NCI-H82 (cell line): Measurements from ENCODE around the gene DISC1.
"Not testable (repeated sequence)": the region's sequence is repeated elsewhere in the genome, so short reads cannot be mapped to it uniquely, and the experiment has no call there.

Experiments
- DNase-seq: peaks from one replicate; lab custom pipeline; 2025; lab: John Stamatoyannopoulos, UW

The DISC1 gene

DNA sequence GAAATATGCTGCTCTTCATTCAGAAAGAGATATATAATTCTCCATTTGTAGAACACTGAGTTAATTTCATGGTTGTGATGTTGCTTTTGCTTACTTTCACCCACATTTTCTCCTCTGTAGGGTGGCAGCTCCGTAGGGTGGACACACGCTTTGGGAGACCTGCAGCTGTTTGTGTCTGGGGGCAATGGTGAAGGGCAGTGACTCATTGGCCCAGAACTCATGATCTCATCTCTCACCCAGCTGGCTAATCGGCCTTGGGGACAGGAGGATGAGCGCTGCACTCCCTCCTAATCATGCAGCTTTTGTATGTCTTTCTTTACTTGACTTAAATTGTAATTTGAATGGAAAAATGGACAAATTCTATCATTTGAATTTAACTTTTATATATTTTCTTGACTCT is 9.6 kb downstream of the DISC1 start:
- DNase-seq = peak; percentile 91

DNA sequence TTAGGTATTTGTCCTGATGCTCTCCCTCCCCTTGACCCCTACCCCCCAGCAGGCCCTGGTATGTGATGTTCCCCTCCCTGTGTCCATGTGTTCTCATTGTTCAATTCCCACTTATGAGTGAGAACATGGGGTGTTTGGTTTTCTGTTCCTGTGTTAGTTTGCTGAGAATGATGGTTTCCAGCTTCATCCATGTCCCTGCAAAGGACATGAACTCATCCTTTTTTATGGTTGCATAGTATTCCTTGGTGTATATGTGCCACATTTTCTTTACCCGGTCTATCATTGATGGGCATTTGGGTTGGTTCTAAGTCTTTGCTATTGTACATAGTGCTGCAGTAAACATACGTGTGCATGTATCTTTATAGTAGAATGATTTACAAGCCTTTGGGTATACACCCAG is 10.3 kb downstream of the DISC1 start:
- DNase-seq = not testable (repeated sequence)

DNA sequence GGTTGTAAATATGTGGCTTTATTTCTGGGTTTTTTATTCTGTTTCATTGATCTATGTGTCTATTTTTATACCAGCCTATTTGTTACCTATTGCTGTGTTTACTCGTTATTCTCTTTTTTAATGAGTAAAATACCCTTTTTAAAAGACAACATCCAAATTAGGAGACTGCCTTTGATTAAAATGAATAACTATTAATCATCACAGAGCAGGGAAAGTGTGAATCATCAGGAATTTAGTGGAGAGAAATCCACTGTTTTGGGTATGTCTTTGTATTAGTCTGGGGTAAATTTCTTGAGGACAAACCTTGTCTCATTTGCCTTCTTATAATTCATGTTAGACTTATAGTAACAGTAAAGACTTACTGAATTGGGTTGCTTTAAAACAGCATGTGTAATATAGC is 12.1 kb downstream of the DISC1 start:
- no peak for DNase-seq

DNA sequence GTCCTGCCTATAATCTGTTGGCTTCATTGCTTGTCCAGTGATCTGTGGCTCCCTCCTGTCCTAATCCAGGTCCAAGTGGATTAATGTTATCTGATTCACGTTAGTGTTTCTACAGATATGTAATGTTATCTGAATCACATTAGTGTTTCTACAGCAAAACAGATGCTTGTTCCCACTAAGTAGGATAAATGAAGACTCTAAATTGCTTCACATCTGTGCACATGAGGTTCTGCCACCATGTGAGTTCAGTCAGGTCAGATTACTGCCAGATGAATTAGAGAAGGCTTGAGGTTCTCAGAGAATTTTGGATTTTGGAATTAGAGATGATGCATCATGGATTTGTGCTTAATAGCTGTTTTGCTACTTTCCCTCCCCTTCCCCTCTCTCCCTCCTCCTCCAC is 13.2 kb downstream of the DISC1 start:
- DNase-seq = peak; percentile 99

DNA sequence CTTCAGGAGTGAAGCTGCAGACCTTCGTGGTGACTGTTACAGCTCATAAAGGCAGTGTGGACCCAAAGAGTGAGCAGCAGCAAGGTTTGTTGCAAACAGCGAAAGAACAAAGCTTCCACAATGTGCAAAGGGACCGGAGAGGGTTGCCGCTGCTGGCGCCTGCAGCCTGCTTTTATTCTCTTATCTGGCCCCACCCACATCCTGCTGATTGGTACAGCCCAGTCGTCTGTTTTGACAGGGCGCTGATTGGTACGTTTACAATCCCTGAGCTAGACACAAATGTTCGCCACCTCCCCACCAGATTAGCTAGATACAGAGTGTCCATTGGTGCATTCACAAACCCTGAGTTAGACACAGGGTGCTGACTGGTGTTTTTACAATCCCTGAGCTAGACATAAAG is 14.9 kb downstream of the DISC1 start:
- DNase-seq = not testable (repeated sequence)

DNA sequence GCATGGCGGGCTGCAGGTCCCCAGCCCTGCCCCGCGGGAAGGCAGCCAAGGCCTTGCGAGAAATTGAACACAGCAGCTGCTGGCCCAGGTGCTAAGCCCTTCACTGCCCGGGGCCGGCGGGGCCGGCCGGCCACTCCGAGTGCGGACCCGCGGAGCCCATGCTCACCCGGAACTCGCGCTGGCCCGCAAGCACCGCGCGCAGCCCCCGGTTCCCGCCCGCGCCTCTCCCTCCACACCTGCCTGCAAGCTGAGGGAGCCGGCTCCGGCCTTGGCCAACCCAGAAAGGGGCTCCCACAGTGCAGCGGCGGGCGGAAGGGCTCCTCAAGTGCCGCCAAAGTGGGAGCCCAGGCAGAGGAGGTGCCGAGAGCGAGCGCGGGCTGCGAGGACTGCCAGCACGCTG is 15.5 kb downstream of the DISC1 start:
- not testable (repeated sequence) for DNase-seq

DNA sequence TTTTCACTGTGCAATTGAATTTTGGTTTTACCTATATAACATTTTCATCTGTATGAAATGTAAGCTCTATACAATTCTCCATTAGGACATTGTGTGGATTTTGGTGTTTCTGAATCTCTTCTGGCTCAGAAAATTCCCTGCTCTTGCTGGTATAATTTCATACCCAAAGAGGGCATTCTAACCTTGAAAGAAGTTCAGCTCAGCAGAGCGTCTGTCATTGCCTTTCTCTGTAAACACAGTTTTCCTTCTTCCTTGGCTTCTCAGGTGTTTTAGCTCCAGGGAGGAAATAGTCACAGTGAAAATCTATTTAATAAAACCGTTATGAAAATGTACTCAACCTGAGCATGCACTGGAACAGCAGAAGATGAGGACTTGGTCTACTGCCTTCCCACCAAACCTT is 16.0 kb downstream of the DISC1 start:
- DNase-seq = no peak

DNA sequence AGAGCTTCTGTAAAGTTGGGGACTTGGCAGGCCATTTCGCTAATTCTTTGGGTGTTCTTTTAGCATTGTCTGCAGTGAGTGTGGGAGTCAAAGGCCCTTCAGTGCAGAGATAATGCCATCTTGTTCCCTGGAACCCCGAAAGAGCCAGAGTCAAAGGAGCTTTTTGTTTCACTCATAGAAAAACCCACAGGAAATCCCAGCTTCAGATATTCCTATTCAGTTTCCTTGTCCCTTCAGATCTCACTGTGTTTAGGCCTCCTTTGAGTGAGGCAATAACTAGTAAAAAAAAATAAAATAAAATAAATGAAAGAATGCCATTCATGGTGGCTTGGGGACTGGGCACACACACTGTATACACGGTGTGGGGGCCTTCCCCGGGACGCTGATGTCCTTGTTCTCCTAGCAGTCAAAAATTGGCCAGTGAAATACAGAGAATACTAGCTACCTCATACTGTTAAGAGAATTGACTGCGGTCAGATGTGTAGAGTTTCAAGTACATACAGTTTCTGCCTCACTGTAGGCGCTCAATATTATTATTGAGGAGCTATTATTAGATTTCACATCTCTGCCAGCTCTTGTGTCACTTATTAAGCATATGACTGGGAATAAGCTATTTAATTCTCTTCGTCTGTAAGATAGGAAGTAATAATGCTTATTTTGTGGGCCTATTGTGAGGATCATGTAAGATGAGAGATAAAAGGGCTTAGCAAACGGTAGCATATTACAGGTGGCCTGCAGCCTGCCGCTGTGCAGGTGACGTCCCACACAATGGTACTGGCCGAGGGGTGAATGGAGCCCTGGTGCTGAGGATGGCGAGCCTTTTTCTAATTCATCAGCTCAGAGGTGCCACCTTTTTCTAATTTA is 16.7 kb downstream of the DISC1 start:
- no peak for DNase-seq

DNA sequence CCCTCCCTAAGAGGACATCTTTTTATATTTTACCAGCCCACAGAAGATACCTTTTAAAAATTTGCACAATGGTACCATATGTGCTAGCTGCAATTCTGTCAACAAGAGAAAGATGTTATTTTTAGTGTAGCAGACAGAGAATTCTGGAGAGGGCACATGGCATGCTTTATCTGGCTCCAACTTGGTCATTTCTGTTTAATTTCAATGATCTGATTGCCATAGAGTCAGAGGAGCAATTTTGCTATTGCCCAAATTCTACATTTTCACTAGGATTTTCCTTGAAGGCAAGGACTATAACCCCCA is 17.3 kb downstream of the DISC1 start:
- no peak for DNase-seq

DNA sequence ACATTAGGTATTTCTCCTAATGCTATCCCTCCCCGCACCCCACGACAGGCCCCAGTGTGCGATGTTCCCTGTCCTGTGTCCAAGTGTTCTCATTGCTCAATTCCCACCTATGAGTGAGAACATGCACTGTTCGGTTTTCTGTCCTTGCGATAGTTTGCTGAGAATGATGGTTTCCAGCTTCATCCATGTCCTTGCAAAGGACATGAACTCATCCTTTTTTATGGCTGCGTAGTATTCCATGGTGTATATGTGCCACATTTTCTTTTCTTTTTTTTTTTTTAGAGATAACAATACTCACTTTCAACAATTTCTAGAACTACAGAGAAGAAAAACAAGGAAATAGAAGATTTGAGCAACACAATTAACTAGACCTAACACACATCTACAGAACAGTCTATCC is 19.0 kb downstream of the DISC1 start:
- DNase-seq = not testable (repeated sequence)

DNA sequence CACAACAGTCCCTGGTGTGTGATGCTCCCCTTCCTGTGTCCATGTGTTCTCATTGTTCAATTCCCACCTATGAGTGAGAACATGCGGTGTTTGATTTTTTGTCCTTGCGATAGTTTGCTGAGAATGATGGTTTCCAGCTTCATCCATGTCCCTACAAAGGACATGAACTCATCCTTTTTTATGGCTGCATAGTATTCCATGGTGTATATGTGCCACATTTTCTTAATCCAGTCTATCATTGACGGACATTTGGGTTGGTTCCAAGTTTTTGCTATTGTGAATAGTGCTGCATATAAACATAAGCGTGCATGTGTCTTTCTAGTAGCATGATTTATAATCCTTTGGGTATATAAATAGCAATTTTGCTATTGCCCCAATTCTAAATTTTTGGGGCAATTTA is 19.6 kb downstream of the DISC1 start:
- DNase-seq = not testable (repeated sequence)

DNA sequence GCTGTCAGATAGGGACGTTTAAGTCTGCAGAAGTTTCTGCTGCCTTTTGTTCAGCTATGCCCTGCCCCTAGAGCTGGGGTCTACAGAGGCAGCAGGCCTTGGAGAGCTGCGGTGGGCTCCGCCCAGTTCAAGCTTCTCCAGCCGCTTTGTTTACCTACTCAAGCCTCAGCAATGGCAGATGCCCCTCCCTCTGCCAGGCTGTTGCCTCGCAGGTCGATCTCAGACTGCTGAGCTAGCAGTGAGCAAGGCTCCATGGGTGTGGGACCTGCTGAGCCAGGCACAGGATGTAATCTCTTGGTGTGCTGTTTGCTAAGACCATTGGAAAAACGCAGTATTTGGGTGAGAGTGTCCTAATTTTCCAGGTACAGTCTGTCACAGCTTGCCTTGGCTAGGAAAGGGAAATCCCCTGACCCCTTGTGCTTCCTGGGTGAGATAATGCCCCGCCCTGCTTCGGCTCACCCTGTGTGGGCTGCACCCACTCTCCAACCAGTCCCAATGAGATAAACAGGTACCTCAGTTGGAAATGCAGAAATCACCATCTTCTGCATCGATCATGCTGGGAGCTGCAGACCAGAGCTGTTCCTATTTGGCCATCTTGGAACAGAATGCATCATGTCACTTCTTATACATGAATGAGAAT is 25.2 kb downstream of the DISC1 start:
- not testable (repeated sequence) for DNase-seq

DNA sequence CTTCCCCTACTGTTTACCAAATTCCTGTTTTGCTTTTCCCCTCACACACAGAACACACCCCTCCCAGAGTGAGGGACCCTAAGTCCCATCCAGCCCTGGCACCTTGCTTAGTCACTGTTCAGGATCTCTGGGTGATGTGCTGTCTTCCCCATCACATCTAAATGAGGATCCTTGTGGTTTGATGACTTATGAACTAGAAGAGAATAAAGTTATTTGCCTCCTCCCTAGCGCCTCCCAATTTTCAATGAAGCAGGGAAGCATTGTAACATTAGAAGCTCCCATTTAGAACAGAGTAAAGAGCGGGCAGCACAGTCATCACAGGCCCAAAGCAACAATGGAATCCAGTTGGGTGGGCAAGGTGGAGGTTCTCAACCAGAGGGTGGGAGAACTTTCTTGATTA is 27.0 kb downstream of the DISC1 start:
- DNase-seq = no peak

DNA sequence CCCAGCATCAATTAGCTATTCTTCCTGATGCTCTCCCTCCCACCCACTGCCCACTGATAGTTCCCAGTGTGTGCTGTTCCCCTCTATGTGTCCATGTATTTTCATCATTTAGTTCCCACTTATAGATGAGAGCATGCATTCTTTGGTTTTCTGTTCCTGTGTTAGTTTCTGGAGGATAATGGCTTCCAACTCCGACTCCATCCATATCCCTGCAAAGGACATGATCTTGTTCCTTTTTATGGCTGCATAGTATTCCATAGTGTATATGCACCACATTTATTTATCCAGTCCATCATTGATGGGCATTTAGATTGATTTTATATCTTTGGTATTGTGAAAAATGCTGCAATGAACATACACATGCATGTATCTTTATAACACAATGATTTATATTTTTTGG is 30.2 kb downstream of the DISC1 start:
- no peak for DNase-seq

DNA sequence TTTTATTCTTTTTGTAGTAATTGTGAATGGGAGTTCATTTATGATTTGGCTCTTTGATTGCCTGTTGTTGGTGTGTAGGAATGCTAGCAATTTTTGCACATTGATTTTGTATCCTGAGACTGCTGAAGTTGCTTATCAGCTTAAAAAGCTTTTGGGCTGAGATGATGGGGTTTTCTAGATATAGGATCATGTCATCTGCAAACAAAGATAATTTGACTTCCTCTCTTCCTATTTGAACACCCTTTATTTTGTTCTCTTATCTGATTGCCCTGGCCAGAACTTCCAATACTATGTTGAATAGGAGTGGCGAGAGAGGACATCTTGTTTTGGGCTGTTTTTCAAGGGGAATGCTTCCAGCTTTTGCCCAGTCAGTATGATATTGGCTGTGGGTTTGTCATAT is 31.6 kb downstream of the DISC1 start:
- not testable (repeated sequence) for DNase-seq

DNA sequence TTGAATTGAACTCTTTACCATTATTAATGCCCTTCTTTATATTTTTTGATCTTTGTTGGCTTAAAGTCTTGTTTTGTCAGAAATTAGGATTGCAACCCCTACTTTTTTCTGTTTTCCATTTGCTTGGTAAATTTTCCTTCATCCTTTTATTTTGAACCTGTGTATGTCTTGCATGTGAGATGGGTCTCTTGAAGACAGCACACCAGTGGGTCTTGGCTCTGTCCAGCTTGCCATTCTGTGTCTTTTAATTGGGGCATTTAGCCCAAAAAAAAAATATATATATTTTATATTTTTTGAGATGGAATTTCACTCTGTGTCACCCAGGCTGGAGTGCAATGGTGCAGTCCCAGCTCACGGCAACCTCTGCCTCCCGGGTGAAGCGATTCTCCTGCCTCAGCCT is 33.6 kb downstream of the DISC1 start:
- DNase-seq = no peak

DNA sequence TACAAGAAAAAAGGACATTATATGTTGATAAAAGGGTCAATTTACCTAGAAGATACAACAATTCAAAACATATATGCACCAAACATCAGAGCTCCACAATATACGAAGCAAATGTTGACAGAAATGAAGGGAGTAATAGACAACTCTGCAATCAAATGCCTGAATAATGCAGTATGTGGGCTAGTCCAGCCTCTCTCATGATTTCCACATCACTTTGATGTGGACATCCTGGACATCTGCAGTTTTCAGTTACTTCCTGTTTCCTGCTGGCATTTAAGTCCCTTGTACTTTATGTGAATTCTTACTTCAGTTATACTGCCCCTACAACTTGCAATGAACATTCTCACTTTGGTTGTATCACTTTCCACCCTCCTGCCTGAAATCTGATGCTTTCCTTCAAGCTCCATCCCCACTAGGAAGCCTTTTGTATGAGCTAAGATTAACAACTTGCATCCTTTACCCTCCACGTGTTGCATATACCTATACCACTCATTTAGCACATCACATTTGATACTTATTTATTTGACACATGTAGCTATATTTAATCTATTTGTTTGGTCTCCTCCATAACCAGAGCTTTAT is 36.7 kb downstream of the DISC1 start:
- DNase-seq = no peak

DNA sequence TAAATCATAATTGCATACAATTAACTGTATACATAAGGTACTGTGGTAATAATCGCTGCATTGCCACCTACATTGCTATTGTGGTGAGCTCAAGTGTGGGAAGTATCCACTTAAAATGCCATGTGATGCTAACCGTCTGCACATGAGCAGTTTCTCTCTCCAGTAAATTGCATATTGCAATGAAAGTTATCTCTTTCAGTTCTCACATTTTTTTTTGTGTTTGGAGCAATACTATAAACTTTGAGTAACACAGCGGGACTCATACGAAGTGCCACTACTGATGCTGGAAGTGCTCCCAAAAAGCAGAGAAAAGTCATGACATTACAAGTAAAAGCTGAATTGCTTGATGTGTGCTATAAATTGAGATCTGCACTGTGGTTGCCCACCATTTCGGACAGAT is 38.5 kb downstream of the DISC1 start:
- no peak for DNase-seq

DNA sequence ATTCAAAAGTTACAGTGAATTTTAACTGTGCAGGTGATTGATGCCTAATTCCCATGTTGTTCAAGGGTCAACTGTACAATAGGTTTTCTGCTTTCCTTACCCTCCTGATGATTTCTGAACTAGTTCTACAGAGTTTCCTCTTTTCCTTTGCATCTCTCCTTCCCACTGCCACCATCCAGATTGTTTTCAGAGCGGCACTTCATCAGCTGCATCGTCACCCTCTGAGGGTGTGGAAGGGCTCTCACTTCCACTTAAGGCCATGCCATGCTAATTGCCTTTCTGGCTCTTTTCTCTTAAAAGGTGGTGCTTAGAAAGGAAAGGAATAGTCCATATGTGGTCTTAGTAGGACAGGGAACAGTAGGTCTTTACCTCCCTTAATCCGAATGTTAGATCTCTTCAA is 39.1 kb downstream of the DISC1 start:
- DNase-seq = peak; percentile 50

DNA sequence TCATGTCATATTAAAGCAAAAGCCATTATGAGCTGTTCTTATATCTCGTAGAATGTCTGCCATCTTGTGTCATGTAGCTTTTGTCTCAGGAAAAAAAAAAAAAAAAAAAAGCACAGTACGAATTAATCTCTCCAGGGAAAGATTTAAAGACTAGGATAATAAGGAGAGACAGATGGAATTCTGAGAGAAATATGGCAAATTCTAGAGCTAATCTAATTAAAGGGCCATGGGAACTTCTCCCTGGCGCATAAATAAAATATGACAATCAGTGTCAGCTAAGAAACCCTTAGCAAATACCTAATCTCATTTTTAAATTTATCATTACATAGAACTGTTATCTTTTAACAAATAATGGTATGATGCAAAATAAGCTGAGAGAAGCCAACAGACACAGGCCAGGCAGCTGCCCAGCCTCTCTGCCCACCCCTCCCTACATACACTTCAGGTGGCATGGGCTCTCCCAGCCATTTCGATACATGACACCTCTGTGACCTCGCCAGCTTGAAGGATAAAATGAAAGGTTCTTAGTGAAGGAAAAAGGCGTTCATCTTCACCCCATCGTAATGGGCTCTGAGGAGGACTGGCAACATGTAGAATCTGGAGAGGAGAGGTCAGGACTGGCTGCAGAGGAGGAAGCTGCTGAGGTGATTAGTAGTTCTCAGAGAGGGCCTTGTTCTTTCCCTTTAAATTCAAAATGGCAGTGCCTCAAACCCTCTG is 39.8 kb downstream of the DISC1 start:
- peak; percentile 68 for DNase-seq

DNA sequence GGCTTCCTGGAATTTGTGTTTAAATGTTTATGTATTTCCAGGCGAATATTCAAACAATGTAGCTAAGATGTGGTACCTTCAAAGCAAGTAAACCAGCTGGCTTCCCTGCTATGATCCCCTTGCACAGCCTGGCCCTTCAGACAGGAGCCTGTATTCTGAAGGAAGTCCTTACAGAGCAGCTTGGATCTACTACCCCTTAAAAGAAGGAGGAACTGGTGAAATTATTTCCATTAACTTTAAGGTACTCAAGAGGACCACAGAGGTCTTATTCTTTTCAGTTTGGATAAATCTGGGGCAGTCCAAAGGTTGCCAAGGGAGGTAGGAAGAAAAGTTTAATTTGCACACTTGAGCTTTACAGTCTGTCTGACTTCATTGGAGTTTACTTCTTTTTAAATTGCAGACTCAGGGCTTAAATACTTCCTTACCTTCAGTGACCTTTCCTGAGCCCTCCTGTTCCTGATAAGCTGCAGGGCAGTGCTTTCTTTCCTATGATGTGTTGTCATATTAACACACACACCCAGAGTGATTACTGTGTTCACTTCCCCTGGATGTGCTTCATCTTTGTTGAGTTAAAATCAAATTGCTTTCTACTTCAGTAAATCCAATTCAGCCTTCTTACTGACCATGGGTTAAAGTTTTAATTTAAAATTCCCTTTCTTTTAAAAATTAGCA is 40.5 kb downstream of the DISC1 start:
- DNase-seq = peak; percentile 41

DNA sequence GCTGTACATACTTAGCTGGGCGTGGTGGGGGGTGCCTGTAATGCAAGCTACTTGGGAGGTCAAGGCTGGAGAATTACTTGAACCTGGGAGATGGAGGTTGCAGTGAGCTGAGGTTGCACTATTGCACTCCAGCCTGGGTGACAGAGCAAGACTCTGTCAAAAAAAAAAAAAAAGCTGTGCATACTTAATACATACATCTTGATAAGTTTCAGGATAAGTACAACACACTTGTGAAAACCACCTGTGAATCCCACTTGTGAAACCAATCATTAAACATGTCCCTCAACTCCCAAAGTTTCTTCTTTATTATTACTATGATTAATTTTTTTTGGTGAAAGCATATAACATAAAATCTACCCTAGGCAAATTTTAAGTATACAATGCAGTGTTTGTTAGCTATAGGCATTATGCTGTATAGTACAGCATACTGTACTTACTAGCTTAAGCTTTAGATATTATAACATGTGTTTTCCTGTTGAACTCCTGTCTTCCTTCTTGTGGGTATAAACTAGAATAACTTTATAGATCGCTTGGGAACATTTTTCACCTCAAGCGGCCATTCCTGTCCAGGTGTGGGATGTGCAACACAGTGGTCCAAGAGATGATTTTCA is 41.4 kb downstream of the DISC1 start:
- DNase-seq = no peak
